NB4 (cell line): ENCODE data around the gene CAPN11.
"Not testable (repeated sequence)": the region's sequence is repeated elsewhere in the genome, so short reads cannot be mapped to it uniquely, and the experiment has no call there.

Experiments
- DNase-seq: peaks from one replicate; pipeline ENCODE4 v3.0.0; 2010; ENCODE audit warnings: low read depth
- H3K4me3 ChIP-seq: one replicate; pipeline ENCODE4 v1.5.1; 2011; ENCODE audit warnings: mild to moderate bottlenecking, low read depth, low read length, moderate library complexity
- MYC ChIP-seq: IDR thresholded peaks from 2 replicates; pipeline ENCODE4 v1.6.1; 2011; ENCODE audit warnings: low read depth, low read length
- POLR2A ChIP-seq: IDR thresholded peaks from 2 replicates; pipeline ENCODE4 v1.6.1; 2011; ENCODE audit warnings: mild to moderate bottlenecking; ENCODE audit not compliant: insufficient read length; ENCODE audit errors: extremely low read depth
- TF ChIP-seq, protein P1 (sequence below): IDR thresholded peaks from one replicate; pipeline ENCODE4 v1.5.1; 2012; ENCODE audit warnings: low read depth, low read length
- TF ChIP-seq, protein P2 (sequence below): IDR thresholded peaks from 2 replicates; pipeline ENCODE4 v1.6.1; 2011; ENCODE audit warnings: low read depth, low read length

Gene CAPN11

DNA sequence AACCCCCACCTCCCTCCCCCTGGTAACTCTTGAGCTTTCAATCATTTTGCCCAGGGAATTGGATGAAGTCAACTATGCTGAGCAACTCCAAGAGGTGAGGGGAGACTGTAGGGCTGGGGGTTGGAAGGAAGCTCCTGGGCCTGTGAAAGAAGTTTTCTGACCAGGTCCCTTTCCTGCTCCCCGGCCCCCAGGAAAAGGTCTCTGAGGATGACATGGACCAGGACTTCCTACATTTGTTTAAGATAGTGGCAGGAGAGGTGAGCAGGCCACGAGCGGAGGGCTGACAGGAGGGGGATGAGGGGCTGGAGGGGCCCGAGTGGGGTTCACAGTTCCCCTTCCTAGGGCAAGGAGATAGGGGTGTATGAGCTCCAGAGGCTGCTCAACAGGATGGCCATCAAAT is 21.8 kb downstream of the CAPN11 start:
- no peak for DNase-seq
- H3K4me3 ChIP-seq: no peak overlapping the region
- TF ChIP-seq MYC (no peak), POLR2A (no peak)
- TF ChIP-seq, protein P1, sequence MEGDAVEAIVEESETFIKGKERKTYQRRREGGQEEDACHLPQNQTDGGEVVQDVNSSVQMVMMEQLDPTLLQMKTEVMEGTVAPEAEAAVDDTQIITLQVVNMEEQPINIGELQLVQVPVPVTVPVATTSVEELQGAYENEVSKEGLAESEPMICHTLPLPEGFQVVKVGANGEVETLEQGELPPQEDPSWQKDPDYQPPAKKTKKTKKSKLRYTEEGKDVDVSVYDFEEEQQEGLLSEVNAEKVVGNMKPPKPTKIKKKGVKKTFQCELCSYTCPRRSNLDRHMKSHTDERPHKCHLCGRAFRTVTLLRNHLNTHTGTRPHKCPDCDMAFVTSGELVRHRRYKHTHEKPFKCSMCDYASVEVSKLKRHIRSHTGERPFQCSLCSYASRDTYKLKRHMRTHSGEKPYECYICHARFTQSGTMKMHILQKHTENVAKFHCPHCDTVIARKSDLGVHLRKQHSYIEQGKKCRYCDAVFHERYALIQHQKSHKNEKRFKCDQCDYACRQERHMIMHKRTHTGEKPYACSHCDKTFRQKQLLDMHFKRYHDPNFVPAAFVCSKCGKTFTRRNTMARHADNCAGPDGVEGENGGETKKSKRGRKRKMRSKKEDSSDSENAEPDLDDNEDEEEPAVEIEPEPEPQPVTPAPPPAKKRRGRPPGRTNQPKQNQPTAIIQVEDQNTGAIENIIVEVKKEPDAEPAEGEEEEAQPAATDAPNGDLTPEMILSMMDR: no peak
- TF ChIP-seq, protein P2, sequence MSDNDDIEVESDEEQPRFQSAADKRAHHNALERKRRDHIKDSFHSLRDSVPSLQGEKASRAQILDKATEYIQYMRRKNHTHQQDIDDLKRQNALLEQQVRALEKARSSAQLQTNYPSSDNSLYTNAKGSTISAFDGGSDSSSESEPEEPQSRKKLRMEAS: no peak

DNA sequence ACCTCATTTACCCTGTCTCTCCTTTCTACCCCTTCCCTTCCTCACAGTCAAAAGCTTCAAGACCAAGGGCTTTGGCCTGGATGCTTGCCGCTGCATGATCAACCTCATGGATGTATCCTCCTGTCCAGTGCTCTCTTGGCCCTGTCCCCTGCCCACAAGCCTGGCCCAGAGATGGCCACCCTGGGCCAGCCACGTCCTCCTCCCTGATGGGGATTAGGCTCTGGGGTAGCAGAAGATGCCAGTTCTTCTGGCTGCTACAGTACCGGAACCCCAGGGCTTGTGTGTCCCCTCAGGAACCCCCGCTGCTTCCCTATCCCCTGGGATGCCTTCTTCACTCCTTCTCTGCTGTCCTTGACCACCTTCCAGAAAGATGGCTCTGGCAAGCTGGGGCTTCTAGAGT is 22.3 kb downstream of the CAPN11 start:
- DNase-seq: no peak
- H3K4me3 ChIP-seq: no peak overlapping the region
- TF ChIP-seq, protein P2: no peak
- TF ChIP-seq POLR2A (no peak), MYC (no peak)
- TF ChIP-seq, protein P1: no peak

DNA sequence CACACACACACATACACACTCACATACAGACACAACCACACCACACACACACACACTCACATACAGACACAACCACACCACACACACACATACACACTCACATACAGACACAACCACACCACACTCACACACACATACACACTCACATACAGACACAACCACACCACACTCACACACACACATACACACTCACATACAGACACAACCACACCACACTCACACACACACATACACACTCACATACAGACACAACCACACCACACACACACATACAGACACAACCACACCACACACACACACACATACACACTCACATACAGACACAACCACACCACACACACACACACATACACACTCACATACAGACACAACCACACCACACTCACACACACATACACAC is 23.2 kb downstream of the CAPN11 start:
- H3K4me3 ChIP-seq, DNase-seq: not testable (repeated sequence)

DNA sequence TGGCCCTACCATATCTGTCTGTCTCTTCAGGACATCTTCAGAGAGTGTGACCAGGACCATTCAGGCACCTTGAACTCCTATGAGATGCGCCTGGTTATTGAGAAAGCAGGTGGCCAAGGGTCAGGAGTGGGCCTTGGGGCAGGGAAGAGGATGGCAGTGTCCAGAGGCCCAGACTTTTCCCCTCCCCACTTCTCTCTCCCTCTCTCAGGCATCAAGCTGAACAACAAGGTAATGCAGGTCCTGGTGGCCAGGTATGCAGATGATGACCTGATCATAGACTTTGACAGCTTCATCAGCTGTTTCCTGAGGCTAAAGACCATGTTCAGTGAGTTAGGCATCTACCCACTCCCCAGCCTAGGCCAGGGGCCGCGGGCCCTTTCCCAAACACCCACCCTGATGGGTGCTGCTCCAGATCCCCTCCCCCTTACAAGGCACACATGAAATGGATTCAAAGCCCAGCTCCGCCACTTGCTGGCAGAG is 24.3 kb downstream of the CAPN11 start:
- no peak overlapping the region for H3K4me3 ChIP-seq
- DNase-seq: no peak
- TF ChIP-seq POLR2A (no peak), MYC (no peak)
- TF ChIP-seq, protein P1: no peak
- TF ChIP-seq, protein P2: no peak

DNA sequence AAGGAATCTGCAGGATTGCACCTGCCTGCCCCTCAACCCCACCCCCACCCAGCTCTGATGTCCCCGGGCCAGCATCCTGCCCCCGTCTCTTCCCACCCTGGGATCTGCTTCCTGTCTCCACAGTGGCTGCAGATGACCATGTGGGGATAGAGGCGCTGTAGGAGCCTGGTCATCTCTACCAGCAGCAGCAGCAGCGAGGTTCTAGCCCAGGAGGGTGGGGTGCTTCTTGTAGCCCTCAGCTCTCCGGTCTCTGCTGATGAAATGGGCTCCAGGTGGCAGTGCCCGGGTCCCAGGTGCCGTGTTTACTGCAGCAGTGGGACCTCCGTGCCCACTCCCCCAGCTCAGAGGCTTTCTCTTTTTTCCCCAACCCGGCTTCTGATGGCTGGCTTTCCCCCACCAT is 25.2 kb downstream of the CAPN11 start:
- no peak overlapping the region for H3K4me3 ChIP-seq
- no peak for DNase-seq
- no peak for TF ChIP-seq POLR2A
- TF ChIP-seq, protein P2: no peak
- TF ChIP-seq, protein P1: no peak
- TF ChIP-seq MYC: no peak

DNA sequence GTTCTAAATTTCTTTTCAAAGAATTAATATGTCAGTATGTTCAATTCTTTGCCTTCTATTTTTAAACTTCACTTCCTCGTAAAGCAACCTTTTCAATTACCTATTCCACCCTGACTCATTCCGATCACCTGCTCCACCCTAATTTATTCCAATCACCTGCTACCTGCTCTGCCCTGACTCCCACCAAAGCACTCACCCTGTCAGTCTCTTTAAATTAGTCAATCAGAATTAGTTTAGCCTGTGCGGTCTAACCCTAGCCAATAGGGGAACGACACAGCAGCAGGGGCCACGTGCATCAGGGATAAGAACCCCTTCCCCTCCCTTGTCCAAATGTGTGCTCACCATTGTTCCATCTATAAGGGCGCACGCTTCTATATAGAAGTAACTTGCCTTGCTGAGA is 26.7 kb downstream of the CAPN11 start:
- not testable (repeated sequence) for H3K4me3 ChIP-seq, DNase-seq

DNA sequence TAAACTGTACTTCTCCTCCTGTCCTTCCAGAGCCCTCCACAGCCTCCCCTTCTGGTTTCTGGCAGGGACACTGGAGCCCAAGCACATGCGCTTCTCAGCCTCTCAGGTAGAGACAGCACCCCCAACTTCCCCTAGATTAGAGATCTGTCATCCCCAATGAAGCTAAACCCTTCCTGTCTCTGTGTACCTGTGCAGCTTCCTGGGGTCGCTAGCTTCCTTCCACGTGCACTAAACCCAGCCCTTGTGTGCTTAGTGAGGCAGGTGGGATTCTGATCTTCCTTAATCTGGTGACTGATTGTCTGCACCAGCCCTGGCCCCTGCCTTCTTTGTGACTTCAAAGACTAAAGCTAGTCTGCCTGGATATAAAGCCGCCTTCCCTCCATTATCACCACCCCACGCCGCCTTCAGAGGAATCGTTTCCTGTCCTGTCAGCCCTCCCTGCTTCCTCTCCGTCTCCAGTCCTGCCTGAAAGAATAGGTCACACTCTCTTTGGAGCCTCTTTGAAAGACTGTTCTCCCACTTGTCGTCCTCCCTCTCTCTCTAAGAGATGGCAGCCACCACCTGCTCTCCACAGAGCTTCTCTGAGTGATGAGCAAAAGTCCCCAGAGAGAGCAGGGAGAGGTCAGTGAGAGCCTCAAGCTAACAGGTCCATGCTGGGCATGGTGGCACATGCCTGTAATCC is 27.5 kb downstream of the CAPN11 start:
- no peak overlapping the region for H3K4me3 ChIP-seq
- DNase-seq: no peak
- TF ChIP-seq MYC (no peak), POLR2A (no peak)
- TF ChIP-seq, protein P1: no peak
- TF ChIP-seq, protein P2: no peak
